ENCODE measurements around the gene MAJIN.

Gene MAJIN

DNA sequence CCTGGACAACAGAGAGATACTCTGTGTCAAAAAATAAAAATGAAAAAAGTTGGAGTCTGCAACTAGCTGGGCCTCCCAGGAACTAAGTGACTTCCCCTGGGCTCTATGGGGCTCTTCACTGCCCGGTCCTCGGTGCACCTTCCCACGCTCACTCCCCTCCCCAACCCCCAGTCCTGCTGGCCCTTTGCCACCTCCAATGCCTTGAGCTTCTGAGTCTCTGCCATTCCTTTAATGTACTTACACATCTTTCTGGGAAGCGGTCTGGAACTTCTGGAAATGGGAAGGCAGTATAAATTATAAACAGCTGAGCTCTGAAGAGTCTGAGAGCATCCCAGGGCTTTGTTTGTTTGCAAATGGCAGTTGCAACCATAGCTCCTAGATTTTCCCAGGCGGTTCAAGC is 30.8 kb upstream of the MAJIN start:
- no peak for DNase-seq (ENCODE audit: extremely low spot score)
- CTCF ChIA-PET = interaction anchor here (0.6 to 1.1 kb wide), 2 partner anchors 11 to 156 kb away, joined by 3 to 4 read pairs; partner anchors contain the start of gene ARL2
- no peak for TF ChIP-seq FOXM1 (IDR thresholded peaks at IDR 0.05; ENCODE audit: borderline replicate concordance)
- no peak for TF ChIP-seq FOXA1 (IDR thresholded peaks at IDR 0.05)
- TF ChIP-seq FOXK2 (IDR thresholded peaks at IDR 0.05) = no peak
- no peak for TF ChIP-seq ELF4 (IDR thresholded peaks at IDR 0.05)
- TF ChIP-seq BHLHE40 (IDR thresholded peaks at IDR 0.05; ENCODE audit: borderline replicate concordance) = no peak
- no peak for TF ChIP-seq SUZ12 (IDR thresholded peaks at IDR 0.05)
- no peak for TF ChIP-seq ARNT (IDR thresholded peaks at IDR 0.05)
- TF ChIP-seq SP1 (IDR thresholded peaks at IDR 0.05) = no peak
- no peak for TF ChIP-seq TARDBP (IDR thresholded peaks at IDR 0.05)
- TF ChIP-seq ZNF384 (IDR thresholded peaks at IDR 0.05) = no peak
- no peak for TF ChIP-seq CTBP1 (IDR thresholded peaks at IDR 0.05; ENCODE audit: borderline replicate concordance)
- no peak for TF ChIP-seq L3MBTL2 (conservative IDR thresholded peaks at IDR 0.05)
- TF ChIP-seq, protein P1, sequence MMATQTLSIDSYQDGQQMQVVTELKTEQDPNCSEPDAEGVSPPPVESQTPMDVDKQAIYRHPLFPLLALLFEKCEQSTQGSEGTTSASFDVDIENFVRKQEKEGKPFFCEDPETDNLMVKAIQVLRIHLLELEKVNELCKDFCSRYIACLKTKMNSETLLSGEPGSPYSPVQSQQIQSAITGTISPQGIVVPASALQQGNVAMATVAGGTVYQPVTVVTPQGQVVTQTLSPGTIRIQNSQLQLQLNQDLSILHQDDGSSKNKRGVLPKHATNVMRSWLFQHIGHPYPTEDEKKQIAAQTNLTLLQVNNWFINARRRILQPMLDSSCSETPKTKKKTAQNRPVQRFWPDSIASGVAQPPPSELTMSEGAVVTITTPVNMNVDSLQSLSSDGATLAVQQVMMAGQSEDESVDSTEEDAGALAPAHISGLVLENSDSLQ (IDR thresholded peaks at IDR 0.05) = no peak
- no peak for TF ChIP-seq HDGF (IDR thresholded peaks at IDR 0.05; ENCODE audit: borderline replicate concordance)
- TF ChIP-seq LEF1 (IDR thresholded peaks at IDR 0.05; ENCODE audit: borderline replicate concordance) = no peak
- TF ChIP-seq NFRKB (IDR thresholded peaks at IDR 0.05) = no peak
- POLR2A ChIA-PET = interaction anchor here (1.5 kb wide), 1 partner anchor 119 kb away, joined by 3 read pairs; the partner anchor contains the start of genes FAU and MRPL49

DNA sequence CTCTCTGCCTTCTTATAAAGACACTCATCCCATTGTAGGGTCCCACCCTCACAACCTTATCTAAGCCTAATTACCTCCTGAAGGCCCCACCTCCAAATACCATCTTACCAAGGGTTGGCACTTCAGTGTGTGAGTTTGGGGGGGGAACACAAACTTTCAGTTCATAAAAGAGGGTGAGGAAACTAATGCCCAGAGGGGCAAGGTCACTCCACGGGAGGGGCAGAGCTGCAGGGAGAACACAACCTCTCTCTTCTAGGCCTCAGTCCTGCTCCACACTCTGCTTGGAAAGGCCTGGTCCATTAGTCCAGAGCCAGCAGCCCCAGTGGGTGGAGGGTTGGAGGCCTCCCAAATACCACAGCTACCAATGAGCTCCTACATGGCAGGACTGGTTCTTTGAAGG is 27.6 kb upstream of the MAJIN start:
- CTCF ChIA-PET = interaction anchor here (1.3 kb wide), 1 partner anchor 111 kb away, joined by 3 read pairs; no protein-coding TSS in a partner anchor
- DNase-seq (ENCODE audit: extremely low spot score) = no peak
- POLR2A ChIA-PET = interaction anchor here (0.5 kb wide), 1 partner anchor 54 kb away, joined by 3 read pairs; no protein-coding TSS in a partner anchor
- TF ChIP-seq FOXM1 (IDR thresholded peaks at IDR 0.05; ENCODE audit: borderline replicate concordance) (no peak), L3MBTL2 (conservative IDR thresholded peaks at IDR 0.05) (no peak), ELF4 (IDR thresholded peaks at IDR 0.05) (no peak), CTBP1 (IDR thresholded peaks at IDR 0.05; ENCODE audit: borderline replicate concordance) (no peak), FOXA1 (IDR thresholded peaks at IDR 0.05) (no peak), NFRKB (IDR thresholded peaks at IDR 0.05) (no peak), LEF1 (IDR thresholded peaks at IDR 0.05; ENCODE audit: borderline replicate concordance) (no peak), SUZ12 (IDR thresholded peaks at IDR 0.05) (no peak), FOXK2 (IDR thresholded peaks at IDR 0.05) (no peak), ZNF384 (IDR thresholded peaks at IDR 0.05) (no peak), TARDBP (IDR thresholded peaks at IDR 0.05) (no peak), ARNT (IDR thresholded peaks at IDR 0.05) (no peak)
- TF ChIP-seq, protein P1 (IDR thresholded peaks at IDR 0.05) = no peak

DNA sequence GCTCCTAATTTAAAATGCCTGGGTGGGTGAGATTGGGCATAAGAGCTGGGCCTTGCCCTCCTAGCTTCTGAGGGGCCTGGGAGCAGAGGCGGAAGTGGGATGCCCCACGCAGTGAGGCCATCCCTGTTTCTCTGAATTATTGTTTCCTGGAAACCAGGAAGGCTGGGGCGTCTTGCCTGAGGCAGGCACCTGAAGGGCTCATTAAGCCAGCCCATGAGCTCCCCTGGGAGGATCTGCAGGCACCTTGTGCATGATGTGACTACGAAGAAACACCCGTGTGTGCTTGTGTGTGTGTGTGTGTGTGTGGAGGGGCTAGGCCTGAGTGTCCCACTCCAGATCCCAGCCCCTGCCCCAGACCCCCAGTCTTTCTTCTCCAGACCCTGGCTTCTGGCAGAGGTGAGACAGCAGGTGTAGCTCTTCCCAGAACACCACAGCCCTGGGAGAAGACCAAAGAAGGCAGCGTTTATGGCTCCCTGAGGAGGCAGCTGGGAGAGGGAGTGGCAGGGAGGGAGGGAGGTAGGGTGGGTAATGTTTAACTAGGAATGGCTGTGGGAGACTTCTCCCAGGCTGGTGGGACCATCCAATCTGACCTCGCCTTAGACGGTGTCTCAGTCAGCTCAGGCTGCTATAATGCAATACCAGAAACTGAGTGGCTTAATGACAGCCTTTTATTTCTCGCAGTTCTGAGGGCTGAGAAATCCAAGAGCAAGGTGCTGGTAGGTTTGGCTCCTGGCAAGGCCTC is 27.0 kb upstream of the MAJIN start:
- CTCF ChIA-PET = interaction anchor here (0.9 to 1.3 kb wide), 2 partner anchors 8 to 111 kb away, joined by 3 to 4 read pairs; no protein-coding TSS in a partner anchor
- TF ChIP-seq FOXA1 (IDR thresholded peaks at IDR 0.05) (no peak), NFRKB (IDR thresholded peaks at IDR 0.05) (no peak), BHLHE40 (IDR thresholded peaks at IDR 0.05; ENCODE audit: borderline replicate concordance) (no peak), LEF1 (IDR thresholded peaks at IDR 0.05; ENCODE audit: borderline replicate concordance) (no peak), CTBP1 (IDR thresholded peaks at IDR 0.05; ENCODE audit: borderline replicate concordance) (no peak), SP1 (IDR thresholded peaks at IDR 0.05) (no peak), FOXM1 (IDR thresholded peaks at IDR 0.05; ENCODE audit: borderline replicate concordance) (no peak), HDGF (IDR thresholded peaks at IDR 0.05; ENCODE audit: borderline replicate concordance) (no peak), L3MBTL2 (conservative IDR thresholded peaks at IDR 0.05) (no peak), ARNT (IDR thresholded peaks at IDR 0.05) (no peak), ZNF384 (IDR thresholded peaks at IDR 0.05) (no peak), SUZ12 (IDR thresholded peaks at IDR 0.05) (no peak), ELF4 (IDR thresholded peaks at IDR 0.05) (no peak)
- POLR2A ChIA-PET = interaction anchor here (0.5 to 0.9 kb wide), 2 partner anchors 42 to 53 kb away, joined by 3 read pairs; partner anchors contain the start of gene SAC3D1
- no peak for DNase-seq (ENCODE audit: extremely low spot score)

DNA sequence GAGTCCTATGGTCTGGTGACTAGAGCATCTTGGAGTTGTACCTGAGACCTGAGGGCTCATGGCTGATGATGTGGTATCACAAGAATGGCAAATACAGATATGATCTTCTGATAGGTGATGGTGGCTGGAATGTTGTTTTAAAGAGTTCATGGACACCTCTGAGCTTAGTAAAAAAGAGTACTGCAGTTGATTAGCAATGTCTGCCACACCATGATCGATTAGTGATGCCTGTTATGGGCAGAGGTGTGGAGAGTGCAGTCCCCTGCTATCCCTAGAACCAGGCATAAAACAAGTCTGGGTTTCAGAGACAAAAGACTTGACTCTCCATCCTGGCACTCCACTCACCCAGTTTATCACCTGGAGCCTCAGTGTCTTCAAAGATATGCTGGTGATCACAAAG is 26.2 kb upstream of the MAJIN start:
- CTCF ChIA-PET = interaction anchor here (0.9 to 1.3 kb wide), 3 partner anchors 9 to 110 kb away, joined by 3 to 4 read pairs (median 3); no protein-coding TSS in a partner anchor
- POLR2A ChIA-PET = interaction anchor here (0.9 to 1.1 kb wide), 2 partner anchors 43 to 113 kb away, joined by 3 read pairs; partner anchors contain the start of gene SAC3D1
- TF ChIP-seq ZNF384 (IDR thresholded peaks at IDR 0.05) = no peak
- no peak for TF ChIP-seq BHLHE40 (IDR thresholded peaks at IDR 0.05; ENCODE audit: borderline replicate concordance)
- no peak for TF ChIP-seq CTBP1 (IDR thresholded peaks at IDR 0.05; ENCODE audit: borderline replicate concordance)
- TF ChIP-seq SUZ12 (IDR thresholded peaks at IDR 0.05) = no peak
- TF ChIP-seq, protein P1 (IDR thresholded peaks at IDR 0.05) = no peak
- no peak for TF ChIP-seq LEF1 (IDR thresholded peaks at IDR 0.05; ENCODE audit: borderline replicate concordance)
- no peak for TF ChIP-seq TARDBP (IDR thresholded peaks at IDR 0.05)
- no peak for DNase-seq (ENCODE audit: extremely low spot score)

DNA sequence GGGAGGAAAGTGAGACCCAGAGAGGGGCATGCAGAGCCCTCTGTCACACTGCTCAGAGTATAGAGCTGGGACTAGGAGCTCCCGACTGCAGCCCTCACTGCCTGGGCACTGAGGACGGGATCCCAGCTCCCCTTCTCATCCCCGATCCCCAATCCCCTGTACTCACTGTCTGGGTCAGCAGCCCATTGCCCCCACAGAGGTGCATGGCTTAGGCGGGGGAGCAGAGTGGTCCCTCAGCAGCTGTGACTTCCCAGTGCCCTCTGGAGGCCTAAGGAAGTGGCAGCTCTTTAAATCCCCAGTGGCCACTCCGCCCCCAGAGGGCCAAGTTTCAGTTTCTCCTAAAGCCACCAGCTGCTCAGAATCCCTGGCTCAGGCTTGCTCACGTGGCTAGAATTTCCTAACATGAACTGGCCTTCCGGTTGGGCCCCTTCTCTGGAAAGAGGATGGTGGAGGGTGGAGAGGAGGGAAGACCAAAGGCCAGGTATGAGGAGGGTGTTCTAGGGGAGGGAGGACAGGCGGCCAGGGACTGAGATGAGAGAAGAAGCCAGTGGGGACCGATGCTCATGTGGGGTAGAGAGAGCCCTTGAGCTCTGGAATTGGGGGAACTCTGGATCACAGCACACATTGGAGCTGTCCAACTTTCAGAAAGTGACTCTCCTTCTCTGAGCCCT is 24.9 kb upstream of the MAJIN start, which contains the start of gene BATF2:
BATF2 (minus strand) TSS at position 262 of the 671 bp plus-strand sequence; CDS start at position 205, 57 bp downstream.
- TF ChIP-seq, protein P1 (IDR thresholded peaks at IDR 0.05) = no peak
- no peak for TF ChIP-seq SUZ12 (IDR thresholded peaks at IDR 0.05)
- no peak for TF ChIP-seq L3MBTL2 (conservative IDR thresholded peaks at IDR 0.05)
- TF ChIP-seq CTBP1 (IDR thresholded peaks at IDR 0.05; ENCODE audit: borderline replicate concordance) = no peak
- no peak for TF ChIP-seq ELF4 (IDR thresholded peaks at IDR 0.05)
- no peak for TF ChIP-seq TARDBP (IDR thresholded peaks at IDR 0.05)
- TF ChIP-seq FOXM1 (IDR thresholded peaks at IDR 0.05; ENCODE audit: borderline replicate concordance) = no peak
- no peak for TF ChIP-seq FOXA1 (IDR thresholded peaks at IDR 0.05)
- no peak for TF ChIP-seq ZNF384 (IDR thresholded peaks at IDR 0.05)
- no peak for TF ChIP-seq HDGF (IDR thresholded peaks at IDR 0.05; ENCODE audit: borderline replicate concordance)
- TF ChIP-seq BHLHE40 (IDR thresholded peaks at IDR 0.05; ENCODE audit: borderline replicate concordance) = no peak
- peak; percentile 75 for DNase-seq (ENCODE audit: extremely low spot score)
- CTCF ChIA-PET = interaction anchor here (0.6 to 1.5 kb wide), 8 partner anchors 14 to 641 kb away, joined by 3 to 6 read pairs (median 3); partner anchors contain the start of genes SIPA1 and SNX15
- POLR2A ChIA-PET = interaction anchor here (0.9 to 1.3 kb wide), 5 partner anchors 17 to 151 kb away, joined by 3 to 7 read pairs (median 3); partner anchors contain the start of genes ARL2, CDCA5 and ZFPL1
